GM12872 (cell line): ENCODE data around the gene SAMSN1.

Experiments used
- CTCF ChIP-seq: IDR thresholded peaks from 3 replicates; pipeline ENCODE4 v1.5.1; 2011; ENCODE audit warnings: low read depth, mild to moderate bottlenecking, low read length, moderate library complexity; ENCODE audit not compliant: insufficient read depth

SAMSN1 gene

DNA sequence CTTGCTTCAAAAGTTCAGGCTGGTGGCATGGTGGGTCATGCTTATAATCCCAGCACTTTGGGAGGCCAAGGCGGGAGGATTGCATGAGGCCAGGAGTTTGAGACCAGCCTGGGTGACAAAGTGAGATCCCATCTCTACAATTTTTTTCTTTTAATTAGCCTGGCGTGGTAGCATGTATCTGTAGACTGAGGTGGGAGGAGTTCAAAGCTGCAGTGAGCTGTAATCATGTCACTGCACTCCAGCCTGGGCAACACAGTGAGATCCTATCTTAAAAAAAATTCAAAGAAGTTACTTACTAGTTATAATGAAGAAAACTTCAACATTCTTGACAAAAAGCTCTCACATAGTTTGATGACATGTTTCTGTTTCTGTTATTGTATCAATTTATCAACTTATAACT is 45.2 kb downstream of the SAMSN1 start:
- TF ChIP-seq CTCF, result no peak

- TF ChIP-seq CTCF, result no peak
Observed at GRCh38 chr21:14499316-14499715, 46.8 kb downstream of the SAMSN1 start.

- no peak for TF ChIP-seq CTCF
Observed at GRCh38 chr21:14497825-14498224, 48.3 kb downstream of the SAMSN1 start.

- no peak for TF ChIP-seq CTCF
Observed at GRCh38 chr21:14495075-14495474, 51.0 kb downstream of the SAMSN1 start.

DNA sequence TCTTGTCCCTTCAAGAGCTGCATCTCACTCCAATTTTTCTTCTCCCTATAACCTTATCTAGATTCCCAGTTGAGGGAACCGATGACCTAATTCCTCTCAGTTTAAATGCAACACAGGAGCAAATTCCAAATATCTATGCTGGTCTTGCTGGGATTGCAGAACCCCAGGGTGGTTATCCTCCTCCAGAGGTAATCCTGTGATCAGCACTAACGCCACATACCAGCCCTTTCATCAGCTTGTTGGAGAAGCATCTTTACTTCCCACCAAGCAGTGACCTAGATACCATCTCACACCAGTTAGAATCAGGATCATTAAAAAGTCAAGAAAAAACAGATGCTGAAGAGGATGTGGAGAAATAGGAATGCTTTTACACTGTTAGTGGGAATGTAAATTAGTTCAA is 52.4 kb downstream of the SAMSN1 start:
- TF ChIP-seq CTCF, result no peak

- TF ChIP-seq CTCF, result no peak
Observed at GRCh38 chr21:14492931-14493330, 53.2 kb downstream of the SAMSN1 start.

DNA sequence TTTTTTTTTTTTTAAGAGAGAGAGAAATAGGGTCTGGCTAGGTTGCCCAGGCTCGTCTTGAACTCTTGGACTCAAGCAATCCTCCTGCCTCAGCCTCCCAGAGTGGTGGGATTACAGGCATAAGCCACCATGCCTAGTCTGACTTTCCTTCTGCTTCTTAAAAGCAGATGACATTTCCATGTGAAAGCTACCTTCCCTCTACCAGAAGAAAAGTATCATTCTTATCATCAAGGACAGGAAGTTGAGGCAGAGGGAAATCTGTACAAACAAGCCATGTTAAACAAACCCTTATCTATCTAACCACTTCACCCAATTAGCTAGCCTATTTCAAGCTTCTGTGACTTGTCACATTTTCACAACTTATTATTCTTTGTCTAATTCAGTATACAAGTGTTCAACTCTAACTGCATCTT is 54.8 kb downstream of the SAMSN1 start:
- TF ChIP-seq CTCF, result no peak
